HUES64 (cell line): ENCODE measurements around the gene ATG7.

Source experiments
- H3K27ac ChIP-seq: 2 replicates; pipeline ENCODE4 v1.7.0; 2013; ENCODE audit warnings: low read depth, low read length, inconsistent platforms
- H3K27me3 ChIP-seq: 2 replicates; pipeline ENCODE4 v1.6.1; 2013; ENCODE audit warnings: mild to moderate bottlenecking, low read length; ENCODE audit not compliant: insufficient read depth
- H3K36me3 ChIP-seq: 2 replicates; pipeline ENCODE4 v1.6.1; 2013; ENCODE audit warnings: mild to moderate bottlenecking, low read length; ENCODE audit not compliant: insufficient read depth
- H3K4me1 ChIP-seq: 2 replicates; pipeline ENCODE4 v1.6.1; 2013; ENCODE audit warnings: mild to moderate bottlenecking, low read length, moderate library complexity; ENCODE audit not compliant: insufficient read depth
- H3K4me3 ChIP-seq: 2 replicates; pipeline ENCODE4 v1.5.1; 2013; ENCODE audit warnings: mild to moderate bottlenecking, low read length, moderate library complexity
- H3K9ac ChIP-seq: 2 replicates; pipeline ENCODE4 v1.6.1; 2013; ENCODE audit warnings: mild to moderate bottlenecking, low read depth, low read length
- H3K9me3 ChIP-seq: 2 replicates; pipeline ENCODE4 v1.6.1; 2013; ENCODE audit warnings: low read depth, low read length; ENCODE audit not compliant: insufficient read depth
- WGBS: fragments of 150-250, 120-280 bp; methylation state at CpG from one replicate; pipeline ENCODE4 v1.1.7; 2013; ENCODE audit warnings: missing lambda C conversion rate; 5-methylcytosine and 5-hydroxymethylcytosine counted together

The ATG7 gene

GRCh38 chr3:11302444-11302843 lies 30.2 kb downstream of the ATG7 start:
- H3K27me3 ChIP-seq = no peaks in the 10 kb centered on the region
- no peaks in the 10 kb centered on the region for H3K4me1 ChIP-seq
- H3K4me3 ChIP-seq = no peak overlapping the region
- H3K36me3 ChIP-seq = peaks cover 43% of the 10 kb centered on the region
- H3K9me3 ChIP-seq = no peaks in the 10 kb centered on the region
- no peak overlapping the region for H3K9ac ChIP-seq
- H3K27ac ChIP-seq = no peak overlapping the region

GRCh38 chr3:11304175-11304574 lies 32.0 kb downstream of the ATG7 start:
- Histone ChIP-seq H3K9ac (no peak overlapping the region), H3K27ac (no peak overlapping the region), H3K27me3 (no peaks in the 10 kb centered on the region), H3K4me1 (no peaks in the 10 kb centered on the region), H3K4me3 (no peak overlapping the region), H3K36me3 (peaks cover 52% of the 10 kb centered on the region), H3K9me3 (no peaks in the 10 kb centered on the region)
- WGBS = 98% methylated on average over 6 of the region's 6 CpGs

- no peaks in the 10 kb centered on the region for H3K9me3 ChIP-seq
- H3K27ac ChIP-seq = no peak overlapping the region
- 92% methylated on average over 1 of the region's 1 CpG for WGBS
- H3K9ac ChIP-seq = no peak overlapping the region
- H3K4me1 ChIP-seq = no peaks in the 10 kb centered on the region
- H3K4me3 ChIP-seq = no peak overlapping the region
- peaks cover 54% of the 10 kb centered on the region for H3K36me3 ChIP-seq
- no peaks in the 10 kb centered on the region for H3K27me3 ChIP-seq
These were observed 33.3 kb downstream of the ATG7 start for GRCh38 chr3:11305509-11305908.

GRCh38 chr3:11306817-11307589 lies 34.8 kb downstream of the ATG7 start:
- H3K36me3 ChIP-seq = peaks cover 51% of the 10 kb centered on the region
- H3K27ac ChIP-seq = no peak overlapping the region
- WGBS = 94% methylated on average over 5 of the region's 5 CpGs
- H3K9ac ChIP-seq = no peak overlapping the region
- H3K9me3 ChIP-seq = no peaks in the 10 kb centered on the region
- H3K4me3 ChIP-seq = no peak overlapping the region
- no peaks in the 10 kb centered on the region for H3K27me3 ChIP-seq
- H3K4me1 ChIP-seq = no peaks in the 10 kb centered on the region

GRCh38 chr3:11307830-11308432 lies 35.7 kb downstream of the ATG7 start:
- H3K9me3 ChIP-seq = no peaks in the 10 kb centered on the region
- peaks cover 59% of the 10 kb centered on the region for H3K36me3 ChIP-seq
- H3K4me1 ChIP-seq = no peaks in the 10 kb centered on the region
- 93% methylated on average over 6 of the region's 6 CpGs for WGBS
- no peak overlapping the region for H3K27ac ChIP-seq
- no peaks in the 10 kb centered on the region for H3K27me3 ChIP-seq
- H3K9ac ChIP-seq = no peak overlapping the region
- no peak overlapping the region for H3K4me3 ChIP-seq

GRCh38 chr3:11310258-11310657 lies 38.1 kb downstream of the ATG7 start:
- H3K4me3 ChIP-seq = no peak overlapping the region
- H3K36me3 ChIP-seq = peaks cover 70% of the 10 kb centered on the region
- H3K9me3 ChIP-seq = no peaks in the 10 kb centered on the region
- WGBS = 88% methylated on average over 4 of the region's 5 CpGs
- no peaks in the 10 kb centered on the region for H3K27me3 ChIP-seq
- no peak overlapping the region for H3K27ac ChIP-seq
- no peak overlapping the region for H3K9ac ChIP-seq
- no peaks in the 10 kb centered on the region for H3K4me1 ChIP-seq

- Histone ChIP-seq H3K27ac (no peak overlapping the region), H3K9ac (no peak overlapping the region), H3K4me1 (no peaks in the 10 kb centered on the region), H3K9me3 (no peaks in the 10 kb centered on the region), H3K36me3 (peaks cover 75% of the 10 kb centered on the region), H3K4me3 (no peak overlapping the region), H3K27me3 (no peaks in the 10 kb centered on the region)
- 96% methylated on average over 5 of the region's 5 CpGs for WGBS
These were observed 40.0 kb downstream of the ATG7 start for GRCh38 chr3:11312166-11312565.

- 81% methylated on average over 9 of the region's 9 CpGs for WGBS
- Histone ChIP-seq H3K27ac (no peak overlapping the region), H3K36me3 (peaks cover 55% of the 10 kb centered on the region)
These were observed 45.1 kb downstream of the ATG7 start for GRCh38 chr3:11317300-11317699.

GRCh38 chr3:11322931-11323330 lies 50.7 kb downstream of the ATG7 start:
- Histone ChIP-seq H3K4me3 (no peak overlapping the region), H3K36me3 (peaks cover 26% of the 10 kb centered on the region), H3K27me3 (no peaks in the 10 kb centered on the region), H3K27ac (no peak overlapping the region), H3K9ac (no peak overlapping the region), H3K4me1 (no peaks in the 10 kb centered on the region), H3K9me3 (no peaks in the 10 kb centered on the region)
- 93% methylated on average over 2 of the region's 2 CpGs for WGBS

More at GRCh38 chr3:11317300-11317699, 45.1 kb downstream of the ATG7 start:
- no peak overlapping the region for H3K4me3 ChIP-seq
- H3K27me3 ChIP-seq = no peaks in the 10 kb centered on the region
- H3K9ac ChIP-seq = no peak overlapping the region
- no peaks in the 10 kb centered on the region for H3K4me1 ChIP-seq
- no peaks in the 10 kb centered on the region for H3K9me3 ChIP-seq

- H3K9ac ChIP-seq = no peak overlapping the region
- H3K27ac ChIP-seq = no peak overlapping the region
- peaks cover 17% of the 10 kb centered on the region for H3K36me3 ChIP-seq
- no peak overlapping the region for H3K4me3 ChIP-seq
- no peaks in the 10 kb centered on the region for H3K4me1 ChIP-seq
- 100% methylated on average over 2 of the region's 3 CpGs for WGBS
- no peaks in the 10 kb centered on the region for H3K9me3 ChIP-seq
- H3K27me3 ChIP-seq = no peaks in the 10 kb centered on the region
These were observed 51.6 kb downstream of the ATG7 start for GRCh38 chr3:11323813-11324212.

- Histone ChIP-seq H3K27ac (no peak overlapping the region), H3K27me3 (no peaks in the 10 kb centered on the region), H3K9me3 (no peaks in the 10 kb centered on the region), H3K4me3 (no peak overlapping the region), H3K4me1 (no peaks in the 10 kb centered on the region), H3K9ac (no peak overlapping the region), H3K36me3 (peaks cover 12% of the 10 kb centered on the region; the same call in 1 of the 2 replicates)
- 94% methylated on average over 3 of the region's 3 CpGs for WGBS
These were observed 55.4 kb downstream of the ATG7 start for GRCh38 chr3:11327619-11328018.
